GM12878 (cell line): Measurements from ENCODE around the gene TTC4. TPM values are rescaled to one million over a fixed set of nuclear protein-coding genes. Genes with fewer than 3 reads are reported as not detected.

ENCODE experiments used
- ATAC-seq: fragments of 200-7000 bp; cut with Tn5 transposase; 3 replicates; pipeline ENCODE4 v1.9.1; 2020; ENCODE audit warnings: mild to moderate bottlenecking, moderate library complexity
- BruUV-seq: library from RNA; stranded (reverse); fragments of 400-500 nt; replicated peaks from 2 replicates; lab custom pipeline; 2021; lab: Mats Ljungman, UMichigan
- CTCF ChIA-PET: fragments of 300-600 bp; sonication (Branson Sonifier 250); formaldehyde crosslinking; extraction: SDS; loops from one replicate; lab custom pipeline; 2021; ENCODE audit warnings: inconsistent platforms; lab: Yijun Ruan, JAX
- POLR2A ChIA-PET: fragments of 350-600 bp; formaldehyde crosslinking; extraction: SDS; loops from one replicate; lab custom pipeline; 2021; ENCODE audit warnings: inconsistent platforms; lab: Charles Lee
- RAD21 ChIA-PET: fragments of 300-600 bp; sonication (Branson Sonifier 250); formaldehyde crosslinking; loops from one replicate; lab custom pipeline; 2023; ENCODE audit warnings: antibody characterized with exemption; ENCODE audit not compliant: unreplicated experiment; lab: Charles Lee
- SMC1A ChIA-PET: fragments of 300-600 bp; sonication (Branson Sonifier 250); formaldehyde crosslinking; loops from one replicate; lab custom pipeline; 2023; ENCODE audit not compliant: unreplicated experiment, uncharacterized antibody; lab: Charles Lee
- DNase-seq: peaks from one replicate; pipeline ENCODE4 v3.0.0-alpha.2; 2011; ENCODE audit warnings: low read depth, low spot score
- FAIRE-seq: peaks from 3 replicates; lab custom pipeline; 2011; peaks lifted over from hg19 to GRCh38; lab: Jason Lieb, UNC
- H2AFZ ChIP-seq: 2 replicates; pipeline ENCODE4 v1.6.0; 2011; ENCODE audit warnings: low read depth, low read length, control low read depth; ENCODE audit not compliant: control insufficient read depth
- H3K27ac ChIP-seq: 2 replicates; pipeline ENCODE4 v1.5.1; 2011; ENCODE audit warnings: control low read depth; ENCODE audit not compliant: control insufficient read depth, insufficient read depth
- H3K27me3 ChIP-seq, 2 experiments: replicated peaks in 1 of 2; 2 replicates each; pipeline versions ENCODE4 v1.6.0 to v1.6.1; 2011; ENCODE audit warnings: low read length in 1 of 2; ENCODE audit not compliant: control insufficient read depth in 2 of 2, insufficient read depth in 2 of 2
- H3K36me3 ChIP-seq, 2 experiments: 2 replicates each; pipeline ENCODE4 v1.5.1; 2011; ENCODE audit warnings: low read length in 1 of 2; ENCODE audit not compliant: control insufficient read depth in 2 of 2, insufficient read depth in 2 of 2
- H3K4me1 ChIP-seq: 2 replicates; pipeline ENCODE4 v1.6.1; 2011; ENCODE audit warnings: mild to moderate bottlenecking, low read length, moderate library complexity, mixed read lengths; ENCODE audit not compliant: control insufficient read depth, insufficient read depth
- H3K4me2 ChIP-seq: 2 replicates; pipeline ENCODE4 v1.6.0; 2011; ENCODE audit warnings: control low read depth; ENCODE audit not compliant: control insufficient read depth, insufficient read depth
- H3K4me3 ChIP-seq: fragments of 200-600 bp; sonication (generic); 2 replicates; pipeline ENCODE4 v1.5.1; 2016
- H3K79me2 ChIP-seq: 2 replicates; pipeline ENCODE4 v1.6.0; 2011; ENCODE audit warnings: low read length; ENCODE audit not compliant: control insufficient read depth, insufficient read depth
- H3K9ac ChIP-seq: 2 replicates; pipeline ENCODE4 v1.8.0; 2011; ENCODE audit warnings: low read length, control low read depth, mixed read lengths; ENCODE audit not compliant: control insufficient read depth, insufficient read depth
- H3K9me3 ChIP-seq: replicated peaks from 3 replicates; pipeline ENCODE4 v1.5.1; 2011; ENCODE audit warnings: mild to moderate bottlenecking, low read length; ENCODE audit not compliant: control insufficient read depth, insufficient read depth
- H4K20me1 ChIP-seq: 2 replicates; pipeline ENCODE4 v1.6.0; 2011; ENCODE audit not compliant: control insufficient read depth, insufficient read depth
- MLLT1 ChIP-seq: fragments of 450-650 bp; IDR thresholded peaks from 2 replicates; pipeline ENCODE4 v1.6.1; 2016; ENCODE audit warnings: mild to moderate bottlenecking
- NFIC ChIP-seq: IDR thresholded peaks from 2 replicates; pipeline ENCODE4 v1.6.1; 2012; ENCODE audit warnings: low read depth, mild to moderate bottlenecking, inconsistent platforms, low read length, moderate library complexity
- POLR2A ChIP-seq: IDR thresholded peaks from 2 replicates; pipeline ENCODE4 v1.6.1; 2011; ENCODE audit warnings: low read depth, mild to moderate bottlenecking, low read length
- SRF ChIP-seq, 2 experiments: IDR thresholded peaks; 2 replicates each; pipeline ENCODE4 v1.6.1; 2011; ENCODE audit warnings: low read depth in 2 of 2, low read length in 2 of 2, mild to moderate bottlenecking in 1 of 2, moderate library complexity in 1 of 2
- WGBS: methylation state at CpG from one replicate; pipeline ENCODE4 v1.1.6; 2016; ENCODE audit warnings: low lambda C conversion rate; ENCODE audit not compliant: insufficient replicate concordance, insufficient coverage; ENCODE audit errors: missing lambda C conversion rate; 5-methylcytosine and 5-hydroxymethylcytosine counted together
- in situ Hi-C: fragments of 300-500 bp; cut with MboI; formaldehyde crosslinking; loops from 9 replicates; pipeline ENCODE4 v1.14.3; 2018; ENCODE audit warnings: mixed read lengths
- intact Hi-C: fragments of 100-400 bp; cut with micrococcal nuclease; formaldehyde crosslinking; loops from one replicate; pipeline ENCODE4 v1.14.2; 2022; ENCODE audit not compliant: unreplicated experiment
- polyA plus RNA-seq, 11 experiments: library from polyadenylated mRNA; depleted of rRNA in 4 of 11; unstranded in 6 of 11; stranded (reverse) in 5 of 11; fragments of >200 nt; fragmentation: Nextera tagmentation in 4 of 11; fragmentation: Illumina TruSeq in 1 of 11; extraction: Ambion mirVana in 4 of 11; extraction: Trizol in 1 of 11; gene quantifications; 1 replicate in 1 of 11; 2 replicates in 10 of 11; pipeline versions ENCODE4 v1.2.1 to v1.2.3, GENCODE V29; 2011 to 2016; ENCODE audit warnings: inconsistent platforms in 2 of 11, missing spikeins in 2 of 11, low read depth in 1 of 11
- total RNA-seq, 4 experiments: library from RNA; depleted of rRNA in 3 of 4; stranded (reverse); fragments of >200 nt in 3 of 4; fragmentation: Illumina TruSeq in 1 of 4; extraction: Trizol in 1 of 4; gene quantifications; 2 replicates each; pipeline versions ENCODE4 v1.2.1 to v1.2.3, GENCODE V29; 2013 to 2021

The TTC4 gene
- total and polyA plus RNA-seq, 10 of the 15 experiments (the other 5 are each of a cell fraction or from before 2014, with no cell fraction given): 23.4 to 50.5 (median 36.0) TPM

GRCh38 chr1:54743416-54744226 lies 28.0 kb downstream of the TTC4 start:
- intact Hi-C loops: no loop called here
- ChIA-PET SMC1A (no interaction called here), POLR2A (no interaction called here)
- BruUV-seq: no TSS peak
- Histone ChIP-seq H3K4me3 (no peak overlapping the region), H3K79me2 (no peaks in the 10 kb centered on the region), H3K36me3 (peaks cover 12 to 26% of the 10 kb centered on the region in 2 experiments), H3K9me3 (no peaks in the 10 kb centered on the region), H3K27me3 (no peaks in the 10 kb centered on the region), H3K4me2 (no peak overlapping the region), H3K9ac (no peak overlapping the region), H4K20me1 (no peaks in the 10 kb centered on the region), H3K4me1 (no peaks in the 10 kb centered on the region)
- no peak for DNase-seq
- in situ Hi-C loops: no loop called here
- TF ChIP-seq MLLT1 (no peak), POLR2A (peak; percentile 49)
- TF ChIP-seq, all 136 proteins: peak for 1
- RAD21 ChIA-PET: no interaction called here
- ATAC-seq: no peak
- H2AFZ ChIP-seq: no peak overlapping the region
- CTCF ChIA-PET: no interaction called here
- 85% methylated on average over 12 of the region's 12 CpGs for WGBS
- no peak overlapping the region for H3K27ac ChIP-seq
- FAIRE-seq: no peak

- ATAC-seq: no peak
- no peak overlapping the region for H3K9ac ChIP-seq
- H3K27ac ChIP-seq: no peak overlapping the region
- DNase-seq: no peak
- no peak for TF ChIP-seq SRF (IDR thresholded peaks at IDR 0.05; ENCODE audit: low read depth in 2 of 2, low read length in 2 of 2)
- no peak for TF ChIP-seq NFIC
- no TSS peak for BruUV-seq
- no peak for FAIRE-seq
- H3K4me2 ChIP-seq: no peak overlapping the region
- H2AFZ ChIP-seq: no peak overlapping the region
- in situ Hi-C loops (no loop called here), intact Hi-C loops (no loop called here)
- WGBS: 94% methylated on average over 3 of the region's 3 CpGs
- ChIA-PET RAD21 (no interaction called here), CTCF (no interaction called here), SMC1A (no interaction called here), POLR2A (no interaction called here)
- no peaks in the 10 kb centered on the region for H3K4me1 ChIP-seq
- no peaks in the 10 kb centered on the region for H3K27me3 ChIP-seq
- no peaks in the 10 kb centered on the region for H3K79me2 ChIP-seq
- H3K9me3 ChIP-seq: no peaks in the 10 kb centered on the region
- no peak overlapping the region for H3K4me3 ChIP-seq
- peaks cover 11 to 22% of the 10 kb centered on the region in 2 experiments for H3K36me3 ChIP-seq
- H4K20me1 ChIP-seq: no peaks in the 10 kb centered on the region
Measured at GRCh38 chr1:54744696-54745095, 29.0 kb downstream of the TTC4 start.
